Lower lobe of right lung (tissue), 2 donors: ENCODE measurements around the gene ASPN. TPM values are rescaled to one million over a fixed set of nuclear protein-coding genes. Genes with fewer than 3 reads are reported as not detected.

Experiments
- ATAC-seq, 2 donors: fragments of 200-7000 bp; cut with Tn5 transposase; one replicate each; pipeline ENCODE4 v1.9.1; 2020 to 2022; ENCODE audit warnings: mild to moderate bottlenecking in 2 of 2, moderate library complexity in 2 of 2
- DNase-seq: peaks from one replicate; pipeline ENCODE4 v3.0.0-alpha.2; 2020
- H3K27ac ChIP-seq: fragments of 200-600 bp; one replicate; pipeline ENCODE4 v1.8.0; 2022
- H3K27me3 ChIP-seq: fragments of 200-600 bp; one replicate; pipeline ENCODE4 v1.8.0; 2022; ENCODE audit warnings: low read depth
- H3K36me3 ChIP-seq: fragments of 200-600 bp; one replicate; pipeline ENCODE4 v1.8.0; 2022; ENCODE audit warnings: mild to moderate bottlenecking
- H3K4me1 ChIP-seq: fragments of 200-600 bp; one replicate; pipeline ENCODE4 v1.8.0; 2022
- H3K4me3 ChIP-seq: fragments of 200-600 bp; one replicate; pipeline ENCODE4 v1.8.0; 2022; ENCODE audit warnings: mild to moderate bottlenecking
- H3K9me3 ChIP-seq: fragments of 200-600 bp; one replicate; pipeline ENCODE4 v1.8.0; 2022
- CTCF ChIP-seq: fragments of 200-600 bp; IDR thresholded peaks from one replicate; pipeline ENCODE4 v1.8.0; 2022; ENCODE audit warnings: antibody characterized with exemption, mild to moderate bottlenecking
- intact Hi-C: fragments of 100-400 bp; cut with DNase I; formaldehyde crosslinking; loops from one replicate; pipeline ENCODE4 v1.11.0; 2022
- total RNA-seq: library from RNA; stranded (reverse); fragmentation: NEBNext Ultra II Directional; extraction: Animal tissue kit (Norgen Biotek cat#: 25700); gene quantifications from one replicate; pipeline ENCODE4 v1.2.1, GENCODE V29; 2021
- donor health status: DM: no; HTN: yes; CAD: no; lungs with severe emphysema.

ASPN gene
- total RNA-seq, 1 donor from 2014 or later = 2.3 TPM

DNA sequence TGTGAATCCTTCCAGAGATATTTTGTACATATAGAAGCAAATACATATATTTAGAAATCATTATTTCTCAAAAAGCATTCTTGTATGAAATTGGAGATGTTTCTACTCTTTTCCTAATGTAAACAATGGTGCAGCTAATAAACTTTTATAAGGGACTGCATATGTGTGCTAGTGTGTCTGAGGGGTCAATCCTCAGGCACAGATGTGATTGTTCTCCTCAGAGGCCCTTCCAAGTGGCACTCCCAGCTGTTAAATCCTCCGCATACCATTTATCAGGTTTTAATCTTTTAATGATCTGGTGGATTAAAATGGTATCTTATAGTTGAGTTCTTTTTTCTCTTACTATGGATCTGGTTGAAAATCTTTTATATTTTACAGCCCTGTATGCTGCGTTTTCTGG is 52.5 kb downstream of the ASPN start:
- Histone ChIP-seq H3K4me3 (no peak overlapping the region), H3K27ac (no peak overlapping the region), H3K4me1 (no peaks in the 10 kb centered on the region), H3K27me3 (no peaks in the 10 kb centered on the region), H3K9me3 (no peaks in the 10 kb centered on the region), H3K36me3 (no peaks in the 10 kb centered on the region)
- ATAC-seq (no peak), DNase-seq (no peak)
- no peak for TF ChIP-seq CTCF
- intact Hi-C loops = no loop called here

DNA sequence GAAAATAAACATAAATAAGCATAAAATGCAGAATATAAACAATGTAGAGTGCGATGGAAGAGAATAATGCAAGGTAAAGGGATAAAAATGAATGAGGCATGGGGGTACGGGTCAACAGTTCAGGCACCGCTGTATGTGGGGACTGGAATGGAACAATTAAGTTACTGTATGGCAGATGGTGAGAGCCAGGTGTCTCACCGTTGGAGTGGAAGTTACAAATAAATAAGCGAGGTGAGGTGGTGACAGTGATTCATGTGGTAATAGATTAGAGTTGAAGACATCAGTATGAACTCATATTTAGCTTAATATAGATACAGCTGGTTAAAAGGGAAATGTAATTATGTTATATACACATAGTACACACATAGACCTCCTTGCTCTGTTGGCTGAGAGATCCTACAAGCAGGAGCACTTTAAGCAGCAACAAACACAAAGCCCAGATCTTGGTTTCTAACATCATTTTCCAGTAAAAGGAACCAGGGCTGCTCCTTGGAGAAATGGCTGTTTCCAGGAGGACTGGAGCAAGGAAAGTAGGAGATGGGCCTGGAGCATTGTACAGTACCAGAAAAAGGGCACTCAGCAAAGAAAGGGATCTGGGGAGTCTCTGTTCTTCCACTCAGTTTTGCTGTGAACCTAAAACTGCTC is 55.7 kb downstream of the ASPN start:
- H3K36me3 ChIP-seq = no peaks in the 10 kb centered on the region
- H3K4me3 ChIP-seq = no peak overlapping the region
- no peak overlapping the region for H3K27ac ChIP-seq
- no peaks in the 10 kb centered on the region for H3K27me3 ChIP-seq
- ATAC-seq = no peak
- H3K4me1 ChIP-seq = no peaks in the 10 kb centered on the region
- DNase-seq = no peak
- no peak for TF ChIP-seq CTCF
- intact Hi-C loops = no loop called here
- H3K9me3 ChIP-seq = no peaks in the 10 kb centered on the region

- peak overlapping the region; percentile 12 for H3K27ac ChIP-seq
- H3K27me3 ChIP-seq = no peaks in the 10 kb centered on the region
- intact Hi-C loops = no loop called here
- no peaks in the 10 kb centered on the region for H3K9me3 ChIP-seq
- DNase-seq = no peak
- H3K4me3 ChIP-seq = no peak overlapping the region
- no peaks in the 10 kb centered on the region for H3K4me1 ChIP-seq
- no peak for TF ChIP-seq CTCF
- ATAC-seq = no peak
- no peaks in the 10 kb centered on the region for H3K36me3 ChIP-seq
These were observed 56.8 kb downstream of the ASPN start for GRCh38 chr9:92425474-92425873.

GRCh38 chr9:92424340-92424739 is 58.0 kb downstream of the ASPN start, which contains the start of gene OMD:
Gene OMD (minus strand): TSS chr9:92424471. CDS start chr9:92417558, 6,913 bp downstream.
- DNase-seq (no peak), ATAC-seq (no peak)
- Histone ChIP-seq H3K27me3 (no peaks in the 10 kb centered on the region), H3K36me3 (no peaks in the 10 kb centered on the region), H3K27ac (no peak within 1 kb of the TSS), H3K4me3 (peak within 1 kb of the TSS; percentile 32), H3K9me3 (no peaks in the 10 kb centered on the region), H3K4me1 (no peaks in the 10 kb centered on the region)
- TF ChIP-seq CTCF = no peak
- intact Hi-C loops = no loop called here

DNA sequence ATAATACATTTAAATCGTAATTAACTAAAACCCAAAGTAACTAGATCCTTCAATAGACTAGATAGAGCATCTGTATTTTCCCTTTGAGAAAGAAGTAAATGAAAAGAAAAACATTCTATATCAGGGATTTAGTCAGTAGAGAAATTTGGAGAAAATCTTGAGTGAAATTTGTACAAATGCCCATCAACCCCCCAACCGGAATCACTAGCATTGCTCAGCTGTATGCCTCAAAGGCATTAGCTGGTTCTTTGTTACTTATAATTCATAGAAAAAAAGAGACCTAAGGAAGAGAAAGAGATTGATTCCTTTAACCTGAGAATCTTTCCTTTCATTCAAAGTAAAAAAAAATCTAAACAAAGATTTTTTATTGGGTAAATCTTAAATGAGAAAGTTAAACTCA is 58.7 kb downstream of the ASPN start:
- intact Hi-C loops = no loop called here
- no peak for TF ChIP-seq CTCF
- no peak overlapping the region for H3K27ac ChIP-seq
- H3K4me1 ChIP-seq = no peaks in the 10 kb centered on the region
- H3K27me3 ChIP-seq = no peaks in the 10 kb centered on the region
- no peaks in the 10 kb centered on the region for H3K36me3 ChIP-seq
- peak overlapping the region; percentile 32 for H3K4me3 ChIP-seq
- DNase-seq (no peak), ATAC-seq (no peak)
- no peaks in the 10 kb centered on the region for H3K9me3 ChIP-seq
